Head of caudate nucleus (tissue), 42 donors: ENCODE data around the gene COMMD9.
A peak's percentile ranks its signal among the peaks of the same experiment; 100 is the strongest.
"Not testable (repeated sequence)": the region's sequence is repeated elsewhere in the genome, so short reads cannot be mapped to it uniquely, and the experiment has no call there.

Experiments
- DNase-seq, 42 donors: peaks; one replicate each; pipeline versions ENCODE4 v3.0.0 to v3.0.0-alpha.2; 2020 to 2021; ENCODE audit warnings: mixed read lengths in 7 of 42
- intact Hi-C: fragments of 100-400 bp; cut with DNase I; formaldehyde crosslinking; loops from one replicate; pipeline ENCODE4 v1.15.0; 2022

Gene COMMD9

DNA sequence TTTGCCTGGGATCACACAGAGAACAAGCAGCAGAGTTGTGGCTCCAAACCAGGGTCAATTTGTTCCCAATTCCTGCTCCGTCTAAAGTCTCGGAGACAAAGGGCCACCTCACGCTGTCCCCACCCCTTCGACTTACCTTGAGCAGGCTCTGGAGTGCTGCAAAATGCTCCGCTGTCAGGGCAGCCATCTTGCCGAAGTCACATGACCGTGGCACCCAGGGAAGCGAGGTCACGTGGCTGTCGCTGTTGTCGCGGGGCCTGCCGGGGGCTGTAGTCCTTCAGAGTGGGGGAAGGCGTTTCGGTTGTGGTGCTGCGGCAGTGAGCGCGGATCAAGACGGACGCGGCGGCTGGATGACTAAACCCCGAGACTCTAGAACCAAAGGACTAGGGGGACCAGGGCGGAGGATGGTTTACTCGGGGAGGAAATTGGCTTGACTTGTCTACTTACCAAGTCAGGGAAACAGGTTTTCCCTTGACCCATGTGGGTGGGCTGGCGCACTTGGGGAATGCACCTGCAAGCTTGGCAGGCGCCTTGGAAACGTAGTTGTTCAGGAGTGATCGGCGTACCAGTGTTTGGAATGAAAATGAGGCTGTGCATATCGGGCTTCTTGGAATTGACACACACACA lies at the start of gene COMMD9:
TSS of gene COMMD9 (minus strand) at position 199 of the 627 bp plus-strand sequence. CDS start at position 187, 12 bp downstream.
- peak; percentile 95 to 99 (median 98) for DNase-seq
- intact Hi-C loops = no loop called here

GRCh38 chr11:36333897-36334296 lies 44.7 kb upstream of the COMMD9 start:
- no peak for DNase-seq
- intact Hi-C loops = no loop called here

DNA sequence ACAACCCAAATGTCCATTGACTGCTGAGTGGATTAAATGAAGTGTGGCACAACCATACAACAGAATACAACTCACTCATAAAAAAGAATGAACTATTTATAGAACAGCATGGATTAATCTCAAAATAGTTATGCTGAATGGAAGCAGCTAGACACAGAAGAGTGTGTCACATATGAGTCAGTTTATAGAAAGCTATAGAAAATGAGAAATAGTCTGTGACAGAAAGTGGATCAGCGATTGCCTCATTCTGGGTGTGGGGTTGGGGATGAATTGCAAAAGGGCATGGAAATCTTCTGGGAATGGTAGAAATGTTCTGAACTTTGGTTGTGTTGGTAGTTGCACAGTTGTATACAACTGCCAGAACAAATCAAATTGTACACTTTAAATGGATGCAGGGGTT lies 44.2 kb upstream of the COMMD9 start:
- DNase-seq = no peak

GRCh38 chr11:36330411-36330810 lies 41.2 kb upstream of the COMMD9 start:
- intact Hi-C loops = no loop called here
- no peak for DNase-seq

More for the DNA sequence above, 44.2 kb upstream of the COMMD9 start:
- intact Hi-C loops = no loop called here

DNA sequence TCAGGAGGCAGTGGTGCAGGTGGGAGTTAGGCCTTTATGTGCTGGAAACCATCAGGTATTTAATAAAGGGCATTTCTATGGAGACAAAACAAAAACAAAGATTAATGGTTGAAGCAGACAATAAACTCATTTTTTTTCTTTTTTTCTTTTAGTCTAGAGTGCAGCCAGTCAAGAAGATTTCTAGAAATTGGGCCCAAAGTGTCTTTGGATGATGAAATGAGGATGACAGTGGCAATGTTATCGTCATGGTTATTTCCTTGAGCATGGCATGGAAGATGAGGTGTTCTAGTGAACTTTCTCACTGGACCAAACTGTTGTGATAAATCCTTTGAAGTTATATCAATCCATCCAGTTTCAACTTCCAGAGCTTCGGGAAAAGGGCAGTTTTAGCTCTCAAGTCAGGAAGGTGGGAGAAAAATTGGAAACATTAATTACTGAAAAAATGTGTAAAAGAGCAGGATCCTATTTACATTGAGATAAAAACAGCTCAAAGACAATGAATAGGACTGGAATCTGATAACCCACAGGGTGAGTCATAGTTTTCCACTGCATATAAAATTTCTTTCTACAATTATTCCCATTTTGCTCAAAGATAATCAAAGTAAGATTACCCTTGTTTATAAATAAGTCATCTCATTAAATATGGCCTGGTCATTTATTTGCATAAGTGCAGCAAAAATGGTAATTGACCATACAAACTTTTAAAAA lies 39.9 kb upstream of the COMMD9 start:
- DNase-seq = no peak
- intact Hi-C loops = no loop called here

DNA sequence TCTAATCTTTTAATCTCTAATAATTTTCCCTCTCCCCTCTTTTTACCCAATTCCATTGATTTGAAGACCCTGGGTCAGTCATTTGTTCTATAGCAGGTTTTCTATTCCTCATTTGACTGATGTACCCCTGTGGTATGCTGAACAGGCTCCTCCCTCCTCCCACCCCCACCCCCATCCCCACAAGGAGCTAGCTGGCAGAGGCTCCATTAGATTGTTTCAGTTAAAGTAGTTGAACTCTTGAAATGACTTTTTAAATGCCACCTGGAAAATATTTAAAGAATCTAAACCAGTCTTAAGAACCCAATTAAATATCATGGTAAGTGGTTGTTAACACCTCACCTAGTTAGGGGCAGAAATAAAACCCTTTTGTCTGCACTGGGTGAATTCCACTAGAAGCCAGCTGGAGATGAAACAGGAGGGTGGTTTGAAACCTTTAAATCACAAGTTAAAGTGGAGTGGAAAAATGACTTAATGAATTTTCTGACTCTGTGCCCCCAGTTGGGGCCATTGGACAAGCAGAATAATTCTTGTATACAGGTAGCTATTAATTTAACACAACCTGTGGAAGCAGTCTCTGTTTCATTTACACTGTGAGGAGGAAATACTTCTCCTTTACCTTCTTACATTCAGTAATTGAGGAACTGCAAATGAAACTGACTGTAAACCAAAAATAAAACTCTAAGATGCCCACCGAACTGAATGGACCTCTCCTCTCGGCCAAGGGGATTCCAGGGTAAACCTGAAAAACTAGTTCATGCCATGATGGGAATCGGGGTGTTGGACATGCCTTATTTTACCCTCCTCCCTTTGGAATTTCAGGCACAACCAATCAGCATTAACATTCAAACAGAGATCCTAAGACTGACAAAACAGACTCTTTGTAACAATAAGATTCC lies 37.5 kb upstream of the COMMD9 start:
- DNase-seq = no peak
- intact Hi-C loops = no loop called here

DNA sequence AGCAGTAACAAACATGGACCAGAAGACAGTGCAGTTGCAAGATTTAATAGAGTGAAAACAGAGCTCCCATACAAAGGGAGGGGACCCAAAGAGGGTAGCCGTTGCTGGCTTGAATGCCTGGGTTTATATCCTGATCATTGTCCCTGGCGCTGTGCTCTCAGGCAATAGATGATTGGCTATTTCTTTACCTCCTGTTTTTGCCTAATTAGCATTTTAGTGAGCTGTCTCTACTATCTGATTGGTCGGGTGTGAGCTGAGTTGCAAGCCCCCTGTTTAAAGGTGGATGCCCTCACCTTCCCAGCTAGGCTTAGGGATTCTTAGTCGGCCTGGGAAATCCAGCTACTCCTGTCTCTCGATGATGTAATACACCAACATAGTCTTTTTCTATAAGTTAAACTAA lies 36.2 kb upstream of the COMMD9 start:
- DNase-seq, intact Hi-C loops: not testable (repeated sequence)

DNA sequence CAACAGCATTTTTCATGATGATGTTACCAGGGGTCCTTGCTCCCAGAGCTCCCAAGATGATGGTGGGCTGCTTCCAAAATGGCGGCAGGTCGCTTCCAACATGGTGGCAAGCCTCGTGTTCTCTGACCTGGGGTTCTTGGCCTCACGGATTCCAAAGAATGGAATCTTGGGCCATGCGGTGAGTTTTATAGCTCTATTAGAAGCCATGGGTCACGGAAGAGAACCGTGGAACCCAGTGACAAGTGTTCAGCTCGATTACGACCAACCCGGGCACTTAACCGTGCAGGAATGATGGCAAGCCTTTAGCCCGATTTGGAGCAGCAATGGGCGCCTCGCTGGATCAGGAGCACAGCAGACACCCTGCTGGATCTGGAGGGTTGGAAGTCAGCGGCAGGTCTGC lies 35.7 kb upstream of the COMMD9 start:
- intact Hi-C loops = not testable (repeated sequence)

DNA sequence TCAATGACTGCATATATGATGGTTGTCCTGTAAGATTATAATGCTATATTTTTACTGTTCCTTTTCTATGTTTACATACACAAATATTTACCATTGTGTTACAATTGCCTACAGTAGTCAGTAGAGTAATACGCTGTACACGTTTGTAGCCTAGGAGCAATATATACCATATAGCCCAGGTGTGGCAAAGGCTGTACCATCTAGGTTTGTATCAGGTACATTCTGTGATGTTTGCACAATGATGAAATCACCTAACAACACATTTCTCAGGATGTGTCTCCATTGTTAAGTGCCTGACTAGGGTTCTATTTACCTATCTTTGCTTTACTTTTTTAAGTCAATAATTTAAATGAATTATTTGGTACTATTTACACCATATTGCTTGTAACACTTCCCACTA lies 28.8 kb upstream of the COMMD9 start:
- no peak for DNase-seq
- intact Hi-C loops = no loop called here

More for the DNA sequence above, 35.7 kb upstream of the COMMD9 start:
- not testable (repeated sequence) for DNase-seq

DNA sequence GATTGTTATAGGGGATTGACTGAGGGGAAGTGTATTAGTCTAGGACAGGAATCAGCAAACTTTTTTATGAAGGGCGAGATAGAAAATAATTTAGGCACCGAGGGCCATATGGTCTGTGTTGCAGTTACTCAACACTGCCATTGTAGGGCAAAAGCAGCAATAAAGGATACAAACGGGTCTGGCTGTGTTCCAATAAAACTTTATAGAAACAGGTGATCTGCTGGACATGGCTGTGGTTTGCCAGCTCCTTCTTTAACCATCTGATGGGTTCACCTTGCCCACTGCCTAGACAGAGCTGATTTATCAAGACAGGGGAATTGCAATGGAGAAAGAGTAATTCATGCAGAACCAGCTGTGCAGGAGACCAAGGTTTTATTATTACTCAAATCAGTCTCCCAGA lies 26.8 kb upstream of the COMMD9 start:
- DNase-seq = no peak
- intact Hi-C loops = no loop called here

DNA sequence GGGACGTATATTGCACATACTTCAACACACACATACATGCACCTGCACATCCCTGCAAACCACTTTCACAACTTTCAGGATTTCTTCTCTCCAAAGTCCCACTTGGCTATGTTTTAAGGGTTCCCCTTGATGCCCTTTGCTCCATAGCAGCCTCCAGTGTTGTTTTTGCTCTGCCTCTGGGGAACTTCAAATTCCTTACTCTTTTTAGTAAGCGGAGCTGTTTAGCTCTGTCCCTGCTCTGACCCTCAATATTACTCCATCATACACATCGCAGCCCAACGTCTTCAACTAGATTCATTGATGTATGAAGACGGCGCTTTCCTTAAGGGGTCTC lies 25.2 kb upstream of the COMMD9 start:
- intact Hi-C loops = no loop called here
- no peak for DNase-seq

DNA sequence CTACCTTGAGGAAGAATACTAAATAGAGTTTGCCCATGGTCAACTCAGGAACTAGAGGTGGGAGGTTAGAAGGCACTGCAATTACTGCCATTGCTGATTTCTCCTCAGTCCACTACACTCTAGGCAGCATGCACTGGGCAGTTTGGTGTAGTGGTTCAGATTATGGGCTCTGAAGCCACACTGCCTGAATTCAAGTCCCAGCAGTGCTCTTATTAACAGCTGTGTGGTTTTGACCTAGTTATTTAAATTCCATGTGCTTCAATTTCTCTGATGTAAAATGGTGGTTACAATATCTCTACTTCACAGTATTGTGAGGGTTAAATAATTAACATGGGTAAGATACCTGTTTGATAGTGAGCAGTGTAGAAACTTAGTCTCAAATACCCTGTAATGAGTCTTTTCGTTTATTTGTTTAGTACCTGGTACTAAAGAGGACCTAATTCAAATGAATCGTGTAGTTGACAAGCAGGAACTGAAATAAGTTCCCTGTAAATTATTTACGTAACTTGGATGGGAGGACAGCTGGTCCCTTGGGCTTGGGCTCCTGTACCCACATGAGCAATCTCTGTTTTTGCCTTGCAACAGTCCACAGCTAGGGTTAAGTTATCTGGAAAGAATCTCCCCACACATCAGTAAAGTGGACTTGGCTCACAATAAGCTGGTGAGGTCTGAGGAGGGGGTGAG lies 24.7 kb upstream of the COMMD9 start:
- DNase-seq = no peak
- intact Hi-C loops = no loop called here

DNA sequence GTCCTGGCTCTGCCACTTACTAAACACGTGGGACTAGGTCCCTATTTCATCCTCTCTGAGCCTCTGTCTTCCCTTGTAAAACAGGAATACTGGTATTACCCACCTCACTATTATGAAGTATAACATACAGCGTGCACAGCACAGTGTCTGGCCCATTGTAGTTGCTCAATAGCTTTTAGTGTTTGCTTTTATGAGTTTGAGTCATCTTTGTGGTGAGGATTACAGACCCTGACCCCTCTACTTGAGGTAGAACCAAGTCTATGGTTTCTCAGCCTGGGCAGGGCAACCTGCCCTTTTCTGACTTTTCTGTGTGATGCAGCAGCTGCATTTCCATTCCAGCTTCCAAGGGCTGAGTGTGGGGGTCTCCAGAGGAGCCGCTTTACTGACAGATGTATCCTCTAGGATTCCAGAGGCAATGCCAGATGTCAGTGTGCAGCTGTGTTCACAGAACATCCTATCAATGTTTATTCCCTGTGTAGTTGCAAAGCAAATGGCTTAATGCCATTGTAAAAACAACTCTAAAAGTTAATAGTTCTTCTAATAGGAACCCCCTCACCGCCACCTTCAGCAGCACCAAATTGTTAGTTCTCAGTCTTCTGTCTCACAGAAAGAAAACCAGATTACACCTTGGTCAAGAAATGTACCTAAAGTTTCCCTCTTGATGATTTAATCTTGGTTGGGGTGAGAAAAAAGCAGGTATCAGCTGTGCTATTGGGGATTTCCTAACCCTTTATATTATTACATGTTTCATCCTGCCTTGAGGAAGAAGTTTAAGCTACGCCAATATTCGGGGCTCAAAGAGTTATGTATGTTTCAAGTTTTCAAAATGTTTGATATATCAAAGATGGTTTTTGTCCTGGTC lies 23.6 kb upstream of the COMMD9 start:
- intact Hi-C loops = no loop called here
- no peak for DNase-seq

DNA sequence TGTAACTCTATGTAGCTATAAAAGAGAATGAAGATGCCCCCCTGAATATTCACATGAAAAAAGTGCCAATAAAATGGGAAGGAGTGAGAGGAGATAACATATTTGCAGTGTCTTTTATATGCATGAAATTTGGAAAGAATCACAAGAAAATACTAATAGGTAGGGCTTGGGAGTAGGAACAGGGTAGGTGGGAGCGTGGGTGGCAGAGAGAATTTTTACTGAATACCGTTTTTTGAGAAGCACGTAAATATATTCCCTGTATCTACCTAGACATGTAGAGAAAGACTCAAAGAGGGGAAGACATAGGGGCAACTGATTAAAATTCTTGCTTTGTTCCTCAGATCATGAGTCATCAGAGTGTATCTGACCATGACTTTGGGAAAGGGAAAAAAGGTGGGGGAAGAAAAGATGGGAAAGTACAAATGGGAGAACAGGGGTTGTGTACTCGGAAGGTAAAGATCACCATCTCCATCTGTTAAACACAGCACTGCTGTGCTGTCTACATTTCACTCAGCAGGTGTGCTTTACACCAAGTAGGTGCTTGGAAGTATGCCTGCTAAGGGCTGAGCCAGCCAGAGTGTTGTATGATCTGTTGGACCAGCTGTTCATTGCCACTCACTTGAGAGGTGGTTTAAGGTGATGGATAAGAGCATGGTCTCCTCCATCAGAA lies 22.8 kb upstream of the COMMD9 start:
- DNase-seq = peak in 21 of 42 donors; percentile 20 to 77 (median 49)
- intact Hi-C loops = no loop called here

DNA sequence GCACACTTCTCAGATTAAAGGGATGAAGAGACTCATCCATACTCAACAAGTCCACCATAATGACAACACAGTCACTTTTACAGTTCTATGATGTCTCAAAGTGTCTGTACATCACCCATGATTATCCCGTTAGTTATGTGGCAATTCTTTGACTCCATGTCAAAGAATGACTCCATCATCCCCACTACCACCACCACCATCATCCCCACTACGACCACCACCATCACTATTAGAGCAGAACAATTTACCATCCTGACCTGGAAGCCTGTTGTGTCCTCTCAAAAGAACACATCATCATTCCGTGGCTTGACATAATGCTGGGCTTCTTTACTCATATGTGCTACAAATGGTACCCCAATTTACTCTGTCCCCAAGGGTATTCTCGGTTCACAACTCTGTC lies 20.6 kb upstream of the COMMD9 start:
- DNase-seq = no peak
- intact Hi-C loops = no loop called here

GRCh38 chr11:36308577-36308976 lies 19.4 kb upstream of the COMMD9 start:
- intact Hi-C loops = no loop called here
- no peak for DNase-seq

DNA sequence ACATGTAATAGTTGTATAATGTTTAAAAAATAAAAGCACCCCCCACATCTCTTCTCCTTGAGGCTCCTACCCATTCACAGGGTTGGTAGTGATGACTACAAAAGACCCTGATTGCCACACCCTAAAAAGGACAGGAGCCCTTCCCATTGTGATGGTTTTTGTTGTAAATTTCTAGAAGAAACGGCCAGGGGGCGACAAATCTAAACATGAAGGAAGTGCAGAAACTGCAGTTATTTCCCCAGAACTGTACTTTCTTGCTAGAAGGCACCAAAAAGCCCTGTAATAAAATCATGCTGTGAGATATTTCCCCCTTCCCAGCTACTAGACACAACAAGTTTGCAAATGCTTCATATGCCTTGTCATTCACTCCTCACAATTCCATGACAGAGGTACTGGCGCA lies 17.7 kb upstream of the COMMD9 start:
- intact Hi-C loops = no loop called here
- no peak for DNase-seq

- intact Hi-C loops = no loop called here
- no peak for DNase-seq
These were observed 15.8 kb upstream of the COMMD9 start for GRCh38 chr11:36305047-36305446.
